ENCODE measurements around the gene SPRED2.

DNA sequence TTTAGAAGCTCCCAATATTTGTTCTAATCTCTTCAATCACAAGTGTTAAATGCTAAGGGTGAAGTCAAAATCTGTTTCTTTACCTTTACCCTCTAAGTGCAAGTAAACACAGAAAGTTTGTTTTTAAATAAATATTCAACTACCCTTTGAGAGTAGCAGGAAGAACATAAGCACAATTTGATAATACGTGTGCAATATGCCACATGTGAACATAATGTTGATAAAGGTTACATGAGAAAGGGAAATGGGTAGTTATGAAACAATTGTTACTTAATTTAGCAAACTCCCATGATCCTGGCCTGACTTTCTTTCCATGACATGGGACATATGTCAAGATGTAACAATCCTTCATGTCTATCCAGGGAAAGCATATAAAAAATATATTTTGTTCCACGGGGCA is 7.1 kb downstream of the SPRED2 start:
- TF ChIP-seq SP1 (IDR thresholded peaks at IDR 0.05) = no peak
- no peak for TF ChIP-seq NFRKB (IDR thresholded peaks at IDR 0.05)
- TF ChIP-seq ARNT (IDR thresholded peaks at IDR 0.05) = no peak
- no peak for TF ChIP-seq ZNF384 (IDR thresholded peaks at IDR 0.05)
- no peak for TF ChIP-seq FOXM1 (IDR thresholded peaks at IDR 0.05; ENCODE audit: borderline replicate concordance)
- no peak for TF ChIP-seq FOXK2 (IDR thresholded peaks at IDR 0.05)
- no peak for TF ChIP-seq FOXA1 (IDR thresholded peaks at IDR 0.05)
